Measurements from ENCODE around the gene GANAB.

Gene GANAB

GRCh38 chr11:62580959-62581715 is 65.3 kb downstream of the GANAB start:
- H3K79me2 ChIP-seq (ENCODE audit: insufficient read depth, low read length), result peaks cover 31% of the 10 kb centered on the region; the same call in 1 of the 2 replicates
- no peak overlapping the region for H3K4me2 ChIP-seq (ENCODE audit: low read depth, low read length, poor library complexity, severe bottlenecking)
- no peak overlapping the region for H2AFZ ChIP-seq (ENCODE audit: low read length)
- no peak for TF ChIP-seq CTCF (conservative IDR thresholded peaks at IDR 0.05; ENCODE audit: low read length)
- no peak for TF ChIP-seq EZH2phosphoT487 (IDR thresholded peaks at IDR 0.05; ENCODE audit: borderline replicate concordance)
- no peaks in the 10 kb centered on the region for H3K9me3 ChIP-seq (ENCODE audit: insufficient read depth, low read depth, low read length)
- H3K36me3 ChIP-seq (ENCODE audit: insufficient read depth, low read length), result peaks cover 39% of the 10 kb centered on the region; the same call in 1 of the 2 replicates
- no peaks in the 10 kb centered on the region for H3K4me1 ChIP-seq (ENCODE audit: insufficient read depth, low read length, poor library complexity, severe bottlenecking)
- no peak overlapping the region for H3K4me3 ChIP-seq (ENCODE audit: low read length, poor library complexity, severe bottlenecking)
- H4K20me1 ChIP-seq (ENCODE audit: insufficient read depth, low read length, poor library complexity, severe bottlenecking), result peaks cover 4% of the 10 kb centered on the region
- no peaks in the 10 kb centered on the region for H3K9me2 ChIP-seq (replicated peaks; ENCODE audit: low read depth, low read length)
- H3K9ac ChIP-seq (ENCODE audit: low read depth, low read length, poor library complexity, severe bottlenecking), result no peak overlapping the region
- no peaks in the 10 kb centered on the region for H3F3A ChIP-seq (ENCODE audit: low read depth)
- H3K27me3 ChIP-seq (ENCODE audit: insufficient read depth, low read length, poor library complexity, severe bottlenecking), result no peaks in the 10 kb centered on the region

DNA sequence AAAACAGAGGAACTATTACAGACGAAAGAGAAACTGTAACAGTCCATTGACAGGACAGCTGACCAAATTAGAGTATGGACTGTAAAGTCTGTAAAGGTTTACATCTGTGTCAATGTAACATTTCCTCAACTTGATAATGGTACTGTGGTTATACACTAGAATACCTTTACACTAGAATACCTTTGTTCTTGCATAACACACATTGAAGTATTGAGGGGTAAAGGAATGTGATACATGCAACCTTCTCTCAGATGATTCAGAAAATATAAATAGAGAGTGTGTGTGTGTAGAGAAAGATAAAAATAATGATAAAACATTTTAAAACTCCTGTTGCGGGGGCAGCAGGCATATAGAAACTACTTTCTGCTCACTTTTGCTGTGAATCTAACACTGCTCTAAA is 67.2 kb downstream of the GANAB start:
- no peak overlapping the region for H3K4me3 ChIP-seq (ENCODE audit: low read length, poor library complexity, severe bottlenecking)
- H3K27me3 ChIP-seq (ENCODE audit: insufficient read depth, low read length, poor library complexity, severe bottlenecking), result no peaks in the 10 kb centered on the region
- H3K79me2 ChIP-seq (ENCODE audit: insufficient read depth, low read length), result peaks cover 33% of the 10 kb centered on the region; the same call in 1 of the 2 replicates
- H3F3A ChIP-seq (ENCODE audit: low read depth), result no peaks in the 10 kb centered on the region
- H3K4me2 ChIP-seq (ENCODE audit: low read depth, low read length, poor library complexity, severe bottlenecking), result no peak overlapping the region
- no peaks in the 10 kb centered on the region for H3K9me3 ChIP-seq (ENCODE audit: insufficient read depth, low read depth, low read length)
- no peaks in the 10 kb centered on the region for H3K9me2 ChIP-seq (replicated peaks; ENCODE audit: low read depth, low read length)
- H3K4me1 ChIP-seq (ENCODE audit: insufficient read depth, low read length, poor library complexity, severe bottlenecking), result peaks cover 8% of the 10 kb centered on the region
- H3K9ac ChIP-seq (ENCODE audit: low read depth, low read length, poor library complexity, severe bottlenecking), result no peak overlapping the region
- H2AFZ ChIP-seq (ENCODE audit: low read length), result no peak overlapping the region
- H3K36me3 ChIP-seq (ENCODE audit: insufficient read depth, low read length), result peaks cover 39% of the 10 kb centered on the region; the same call in 1 of the 2 replicates
- no peak for TF ChIP-seq EZH2phosphoT487 (IDR thresholded peaks at IDR 0.05; ENCODE audit: borderline replicate concordance)
- TF ChIP-seq CTCF (conservative IDR thresholded peaks at IDR 0.05; ENCODE audit: low read length), result no peak
- peaks cover 4% of the 10 kb centered on the region for H4K20me1 ChIP-seq (ENCODE audit: insufficient read depth, low read length, poor library complexity, severe bottlenecking)

- Histone ChIP-seq H3K9me2 (replicated peaks; ENCODE audit: low read depth, low read length) (no peaks in the 10 kb centered on the region), H3K9me3 (ENCODE audit: insufficient read depth, low read depth, low read length) (no peaks in the 10 kb centered on the region), H3K4me1 (ENCODE audit: insufficient read depth, low read length, poor library complexity, severe bottlenecking) (peaks cover 9% of the 10 kb centered on the region), H3K27me3 (ENCODE audit: insufficient read depth, low read length, poor library complexity, severe bottlenecking) (peaks cover 2% of the 10 kb centered on the region), H3F3A (ENCODE audit: low read depth) (no peaks in the 10 kb centered on the region), H3K79me2 (ENCODE audit: insufficient read depth, low read length) (peaks cover 27% of the 10 kb centered on the region), H3K36me3 (ENCODE audit: insufficient read depth, low read length) (peaks cover 36% of the 10 kb centered on the region; the same call in 1 of the 2 replicates), H4K20me1 (ENCODE audit: insufficient read depth, low read length, poor library complexity, severe bottlenecking) (no peaks in the 10 kb centered on the region), H3K4me3 (ENCODE audit: low read length, poor library complexity, severe bottlenecking) (no peak overlapping the region), H3K4me2 (ENCODE audit: low read depth, low read length, poor library complexity, severe bottlenecking) (no peak overlapping the region), H2AFZ (ENCODE audit: low read length) (no peak overlapping the region), H3K9ac (ENCODE audit: low read depth, low read length, poor library complexity, severe bottlenecking) (no peak overlapping the region)
- TF ChIP-seq EZH2phosphoT487 (IDR thresholded peaks at IDR 0.05; ENCODE audit: borderline replicate concordance) (no peak), CTCF (conservative IDR thresholded peaks at IDR 0.05; ENCODE audit: low read length) (no peak)
Measured at GRCh38 chr11:62578541-62578940, 67.9 kb downstream of the GANAB start.
